ENCODE measurements around the gene DMRTB1.

DNA sequence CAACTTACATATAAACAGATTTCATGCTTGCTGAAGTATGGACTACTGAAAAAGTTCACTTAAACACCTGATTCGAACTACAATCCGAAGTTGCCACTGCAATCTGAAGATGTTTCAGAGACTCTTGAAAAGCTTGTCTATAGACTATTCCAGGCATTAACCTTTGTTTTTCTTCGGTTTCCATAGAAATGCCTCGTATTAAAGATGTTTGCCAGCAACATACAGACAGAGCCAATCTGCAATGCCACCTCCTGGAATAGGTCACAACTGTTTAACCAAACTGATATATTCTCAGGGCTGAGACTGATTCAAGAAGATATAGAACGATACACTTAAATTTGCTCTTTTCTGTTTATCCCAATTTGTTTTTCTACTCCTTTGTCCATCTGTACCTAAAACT, 28.9 kb upstream of the DMRTB1 start:
- TF ChIP-seq EZH2 (IDR thresholded peaks at IDR 0.05; ENCODE audit: borderline replicate concordance, low read depth, low read length, severe bottlenecking) (no peak), CTCF (IDR thresholded peaks at IDR 0.05; ENCODE audit: borderline replicate concordance, extremely low read depth, low read length, poor library complexity, severe bottlenecking) (no peak)

All from DND-41 (cell line).